IPS-18c (cell line): ENCODE results near the gene CMTM4.
"Not testable (repeated sequence)": the region's sequence is repeated elsewhere in the genome, so short reads cannot be mapped to it uniquely, and the experiment has no call there.

Experiments
- H3K4me3 ChIP-seq: 2 replicates; pipeline ENCODE4 v1.7.0; 2013; ENCODE audit warnings: low read depth, mild to moderate bottlenecking, low read length, moderate library complexity; ENCODE audit not compliant: insufficient read depth
- H3K9me3 ChIP-seq: one replicate; pipeline ENCODE4 v1.6.1; 2013; ENCODE audit warnings: mild to moderate bottlenecking, low read length, moderate library complexity; ENCODE audit not compliant: control insufficient read depth, insufficient read depth

Gene CMTM4

GRCh38 chr16:66614161-66614802, 82.3 kb downstream of the CMTM4 start:
- Histone ChIP-seq H3K9me3 (no peaks in the 10 kb centered on the region), H3K4me3 (no peak overlapping the region)

- H3K9me3 ChIP-seq: no peaks in the 10 kb centered on the region
- H3K4me3 ChIP-seq: no peak overlapping the region
These were observed 84.1 kb downstream of the CMTM4 start for GRCh38 chr16:66612422-66612821.

- H3K4me3 ChIP-seq, H3K9me3 ChIP-seq: not testable (repeated sequence)
These were observed 84.6 kb downstream of the CMTM4 start for GRCh38 chr16:66611911-66612310.

GRCh38 chr16:66610111-66610820, 86.3 kb downstream of the CMTM4 start:
- H3K4me3 ChIP-seq: no peak overlapping the region

GRCh38 chr16:66609139-66609510, 87.4 kb downstream of the CMTM4 start:
- no peaks in the 10 kb centered on the region for H3K9me3 ChIP-seq
- H3K4me3 ChIP-seq: no peak overlapping the region

More at GRCh38 chr16:66610111-66610820, 86.3 kb downstream of the CMTM4 start:
- no peaks in the 10 kb centered on the region for H3K9me3 ChIP-seq

- Histone ChIP-seq H3K4me3 (no peak overlapping the region), H3K9me3 (no peaks in the 10 kb centered on the region)
These were observed 88.1 kb downstream of the CMTM4 start for GRCh38 chr16:66608241-66609138.

- Histone ChIP-seq H3K9me3 (no peaks in the 10 kb centered on the region), H3K4me3 (peak overlapping the region; percentile 79)
These were observed 90.4 kb downstream of the CMTM4 start for GRCh38 chr16:66605979-66606751.

- Histone ChIP-seq H3K4me3 (peak overlapping the region; percentile 79), H3K9me3 (no peaks in the 10 kb centered on the region)
These were observed 91.2 kb downstream of the CMTM4 start for GRCh38 chr16:66605177-66605978.

- peak within 1 kb of the TSS; percentile 79 for H3K4me3 ChIP-seq
- H3K9me3 ChIP-seq: no peaks in the 10 kb centered on the region
These were observed 92.0 kb downstream of the CMTM4 start, which contains the start of gene CMTM3 for GRCh38 chr16:66604376-66605176. TSS of gene CMTM3 (plus strand) at chr16:66604704. CDS start at chr16:66604806, 102 bp downstream.

- H3K4me3 ChIP-seq: peak overlapping the region; percentile 65
- H3K9me3 ChIP-seq: no peaks in the 10 kb centered on the region
These were observed 92.8 kb downstream of the CMTM4 start for GRCh38 chr16:66603537-66604375.

- no peak overlapping the region for H3K4me3 ChIP-seq
These were observed 95.1 kb downstream of the CMTM4 start for GRCh38 chr16:66601471-66601870.

GRCh38 chr16:66600477-66600876, 96.1 kb downstream of the CMTM4 start:
- H3K9me3 ChIP-seq: no peaks in the 10 kb centered on the region
- H3K4me3 ChIP-seq: no peak overlapping the region

More at GRCh38 chr16:66601471-66601870, 95.1 kb downstream of the CMTM4 start:
- H3K9me3 ChIP-seq: no peaks in the 10 kb centered on the region

GRCh38 chr16:66599726-66600125, 96.8 kb downstream of the CMTM4 start:
- Histone ChIP-seq H3K4me3 (no peak overlapping the region), H3K9me3 (no peaks in the 10 kb centered on the region)

GRCh38 chr16:66598111-66598510, 98.4 kb downstream of the CMTM4 start:
- Histone ChIP-seq H3K9me3 (no peaks in the 10 kb centered on the region), H3K4me3 (no peak overlapping the region)
